HG02981 (cell line): Measurements from ENCODE around the gene C5orf34.
"Not testable (repeated sequence)": the region's sequence is repeated elsewhere in the genome, so short reads cannot be mapped to it uniquely, and the experiment has no call there.

ENCODE experiments used
- ATAC-seq: cut with Tn5 transposase; IDR thresholded peaks from one replicate; pipeline ENCODE4 v1.9.1; 2021; ENCODE audit warnings: mild to moderate bottlenecking, moderate library complexity; ENCODE audit not compliant: unreplicated experiment

C5orf34 gene

DNA sequence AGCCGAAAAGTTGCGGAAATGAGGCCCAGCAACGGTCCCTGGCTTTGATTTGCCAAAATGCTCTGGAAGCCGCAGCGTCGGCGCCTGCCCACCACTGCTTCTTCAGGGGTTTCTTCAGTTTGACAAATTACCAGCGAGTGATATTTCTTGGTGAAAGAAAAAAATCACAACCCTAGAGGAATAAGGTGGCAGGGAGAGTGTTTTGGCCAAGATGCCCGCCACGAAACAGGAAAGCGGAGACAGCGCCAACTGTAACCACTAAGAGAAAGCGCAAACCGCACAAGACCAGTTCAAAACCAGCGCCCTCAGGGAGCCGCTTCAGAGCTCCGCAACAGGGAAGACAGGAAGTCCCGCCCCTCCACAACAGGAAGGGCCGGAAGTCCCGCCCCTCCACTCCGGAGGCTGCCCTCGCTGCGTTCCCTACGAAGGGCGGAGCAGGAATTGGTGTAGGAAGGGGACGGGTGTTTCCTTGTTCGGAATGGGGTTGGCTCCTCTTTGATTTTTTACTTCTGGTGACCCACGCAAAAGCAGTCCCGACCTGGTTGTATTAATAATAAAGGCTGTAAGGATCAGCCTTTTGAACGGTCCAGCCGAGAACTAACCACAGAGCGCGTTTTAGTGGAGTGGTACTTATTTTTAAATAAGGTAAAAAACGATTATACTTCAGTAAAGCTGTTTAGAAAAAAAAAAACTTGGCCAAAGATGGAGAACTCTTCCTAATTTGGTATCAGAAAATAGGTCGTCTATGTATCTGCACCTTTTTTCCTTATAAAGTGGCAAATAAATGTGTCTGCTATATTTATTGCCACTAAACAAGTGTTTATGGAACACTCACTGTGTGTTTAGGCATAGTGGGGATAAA is at the start of gene C5orf34:
TSS of gene C5orf34 (minus strand) at position 333 of the 862 bp plus-strand sequence. CDS start 5,809 bp downstream, outside the sequence.
- peak; percentile 97 for ATAC-seq

DNA sequence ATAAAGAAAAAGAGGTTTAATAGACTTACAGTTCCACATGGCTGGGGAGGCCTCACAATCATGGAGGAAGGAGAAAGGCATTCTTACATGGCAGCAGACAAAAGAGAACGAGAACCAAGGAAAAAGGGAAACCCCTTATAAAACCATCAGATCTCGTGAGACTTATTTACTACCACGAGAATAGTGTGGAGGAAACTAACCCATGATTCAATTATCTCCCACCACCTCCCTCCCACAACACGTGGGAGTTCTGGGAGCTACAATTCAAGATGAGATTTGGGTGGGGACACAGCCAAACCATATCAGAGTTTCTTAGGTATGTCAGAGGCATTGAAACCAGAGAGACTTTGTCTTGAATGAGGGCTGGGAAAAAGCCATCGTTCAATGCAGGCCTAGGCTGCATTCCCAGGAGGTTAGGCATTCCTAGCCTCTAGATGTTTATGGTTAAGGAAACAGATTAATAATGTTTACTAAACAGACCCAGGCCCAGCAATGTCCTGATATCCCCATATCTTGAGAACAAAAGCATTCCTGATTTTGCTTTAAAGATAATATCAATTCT is 49.4 kb upstream of the C5orf34 start:
- no peak for ATAC-seq

DNA sequence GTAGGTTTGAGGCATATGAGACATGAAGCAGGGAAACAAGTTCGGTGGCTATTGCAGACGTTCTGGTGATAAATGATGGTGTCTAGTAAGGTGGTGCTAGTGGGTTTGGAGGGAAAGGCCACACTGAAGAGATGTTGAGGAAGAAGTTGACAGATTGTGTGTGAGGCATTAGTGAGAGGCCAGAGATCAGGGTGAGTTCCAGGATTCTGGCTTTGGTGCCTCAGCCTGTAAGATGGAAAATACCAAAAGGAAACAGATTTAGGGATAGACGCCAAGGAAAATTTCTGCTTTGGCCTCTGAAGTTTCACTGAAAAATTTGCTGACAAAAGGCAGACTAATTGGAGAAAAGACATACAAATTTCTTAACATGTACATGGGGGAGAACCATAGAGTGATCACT is 48.4 kb upstream of the C5orf34 start:
- ATAC-seq, result no peak

DNA sequence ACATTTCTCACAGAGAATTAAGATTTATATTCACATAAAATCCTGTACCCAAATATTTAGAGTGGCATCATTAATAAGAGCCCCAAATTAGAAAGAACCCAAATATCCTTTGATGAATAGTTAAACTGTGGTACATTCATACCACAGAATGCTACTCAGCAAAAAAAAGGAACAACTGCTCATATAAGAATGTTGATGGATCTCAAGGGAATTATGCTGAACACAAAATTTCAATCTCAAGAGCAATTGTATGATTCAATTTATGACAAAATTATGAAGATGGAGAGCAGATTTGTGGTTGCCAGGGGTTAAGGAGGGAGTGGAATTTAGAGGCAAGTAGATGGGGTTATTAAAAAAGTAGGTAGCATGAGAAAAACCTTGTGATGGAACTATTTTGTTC is 46.4 kb upstream of the C5orf34 start:
- no peak for ATAC-seq

DNA sequence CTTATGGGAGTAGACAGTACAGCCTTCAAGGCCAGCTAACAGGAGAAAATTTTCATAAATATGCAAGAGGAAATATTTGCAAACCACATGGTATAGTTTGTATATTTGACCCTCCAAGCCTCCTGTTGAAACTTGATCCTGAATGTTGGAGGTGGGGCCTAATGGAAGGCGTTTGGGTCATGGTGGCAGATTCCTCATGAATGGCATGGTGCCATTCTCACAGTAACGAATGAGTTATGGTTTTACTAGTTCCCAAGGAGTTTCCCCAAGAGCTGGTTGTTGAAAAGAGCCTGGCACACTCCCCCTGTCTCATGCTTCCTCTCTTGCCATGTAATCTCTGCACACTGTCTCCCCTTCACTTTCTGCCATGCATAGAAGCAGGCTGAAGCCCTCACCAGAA is 45.2 kb upstream of the C5orf34 start:
- ATAC-seq, result no peak

DNA sequence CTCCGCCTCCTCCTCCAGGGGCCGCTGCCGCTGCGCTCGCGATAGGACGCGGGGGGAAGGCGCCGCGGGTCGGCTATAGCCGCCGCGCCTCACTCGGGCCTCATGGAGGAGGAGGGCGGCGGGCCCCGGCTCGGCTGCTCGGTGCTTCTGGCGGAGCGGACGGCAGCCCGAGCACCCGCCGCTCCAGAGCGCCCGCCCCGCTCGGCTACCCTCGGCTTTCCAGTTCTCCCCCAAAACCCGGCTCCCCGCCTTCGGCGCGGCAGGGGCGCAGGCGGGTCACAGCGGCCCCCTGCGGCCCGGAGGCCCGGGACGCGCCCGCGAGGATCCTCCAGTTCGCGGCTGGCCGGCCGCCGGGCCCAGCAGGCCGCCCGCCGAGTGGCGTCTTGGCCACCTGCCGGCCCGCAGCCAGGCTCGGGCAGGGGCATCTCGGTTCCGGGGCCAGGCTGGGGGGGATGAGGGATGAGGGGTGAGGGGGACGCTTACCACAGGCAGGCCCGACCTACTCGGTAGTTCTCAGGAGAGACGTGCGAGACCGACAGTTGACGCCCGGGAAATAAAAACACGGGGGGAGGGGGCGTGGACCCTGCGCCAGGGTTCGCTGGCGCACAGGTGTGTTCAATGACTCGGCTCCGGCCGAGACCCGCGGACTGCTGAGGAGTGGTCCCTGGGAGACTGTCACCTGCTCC is 42.1 kb upstream of the C5orf34 start, which contains the start of gene PAIP1:
TSS of gene PAIP1 (minus strand) at position 221 of the 686 bp plus-strand sequence. CDS start 231 bp downstream, outside the sequence.
- peak; percentile 70 for ATAC-seq

DNA sequence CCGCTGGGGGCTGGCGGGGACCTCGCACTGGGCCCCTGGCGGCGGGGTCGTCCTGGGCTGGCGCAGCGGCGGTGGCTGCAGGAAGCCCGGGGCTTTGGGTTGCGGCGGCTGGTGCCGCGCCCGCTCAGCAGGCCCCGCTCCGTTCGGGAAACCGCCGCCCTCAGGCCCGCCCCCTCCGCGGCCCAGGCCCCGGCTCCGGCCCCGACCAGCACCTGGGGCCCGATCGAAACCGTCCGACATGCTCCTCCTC is 41.6 kb upstream of the C5orf34 start:
- peak; percentile 90 for ATAC-seq

- ATAC-seq, result peak; percentile 14
These were observed 41.1 kb upstream of the C5orf34 start for GRCh38 chr5:43555895-43556606.

DNA sequence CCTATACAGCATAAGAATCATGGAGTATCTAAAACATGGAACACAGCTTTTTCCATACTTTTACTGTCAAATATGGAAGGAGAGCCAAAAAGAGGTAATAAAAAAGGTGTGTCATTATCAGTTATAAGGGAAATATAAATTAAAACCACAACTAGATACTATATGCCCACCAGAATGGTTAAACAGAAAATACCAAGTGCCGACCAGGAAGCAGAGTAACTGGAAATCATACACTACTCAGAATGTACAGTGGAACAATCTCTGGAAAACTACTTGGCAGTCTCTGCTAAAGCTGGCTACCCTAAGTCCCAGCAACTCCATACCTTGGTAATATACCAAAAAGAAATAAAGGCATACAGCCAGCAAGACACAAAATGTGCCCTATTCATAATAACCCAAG is 39.5 kb upstream of the C5orf34 start:
- no peak for ATAC-seq

- ATAC-seq, result no peak
These were observed 38.4 kb upstream of the C5orf34 start for GRCh38 chr5:43553381-43553780.

DNA sequence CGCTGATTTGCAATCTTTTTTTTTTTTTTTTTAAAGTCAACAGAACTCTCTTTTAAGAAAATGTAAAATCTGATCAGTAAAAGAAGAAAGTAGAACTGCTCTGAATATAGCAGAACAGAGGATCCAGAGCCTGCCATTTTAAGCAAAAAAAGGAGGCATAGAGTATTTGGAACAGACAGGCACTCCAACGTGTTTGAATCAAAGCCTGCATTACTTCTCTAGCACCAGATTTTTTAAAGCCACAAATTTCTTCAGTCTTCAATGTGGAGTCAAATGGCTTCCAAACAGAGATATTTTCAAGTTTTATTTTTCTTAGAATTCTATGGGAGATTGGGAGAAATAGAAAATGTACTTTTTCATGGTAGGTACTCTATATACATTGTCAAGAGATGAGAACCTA is 36.8 kb upstream of the C5orf34 start:
- ATAC-seq, result no peak

- ATAC-seq, result not testable (repeated sequence)
These were observed 34.3 kb upstream of the C5orf34 start for GRCh38 chr5:43549272-43549671.

GRCh38 chr5:43548358-43548757 is 33.4 kb upstream of the C5orf34 start:
- no peak for ATAC-seq

GRCh38 chr5:43547532-43547931 is 32.6 kb upstream of the C5orf34 start:
- ATAC-seq, result no peak

- ATAC-seq, result no peak
These were observed 28.5 kb upstream of the C5orf34 start for GRCh38 chr5:43543434-43543833.

- ATAC-seq, result no peak
These were observed 25.8 kb upstream of the C5orf34 start for GRCh38 chr5:43540746-43541145.

DNA sequence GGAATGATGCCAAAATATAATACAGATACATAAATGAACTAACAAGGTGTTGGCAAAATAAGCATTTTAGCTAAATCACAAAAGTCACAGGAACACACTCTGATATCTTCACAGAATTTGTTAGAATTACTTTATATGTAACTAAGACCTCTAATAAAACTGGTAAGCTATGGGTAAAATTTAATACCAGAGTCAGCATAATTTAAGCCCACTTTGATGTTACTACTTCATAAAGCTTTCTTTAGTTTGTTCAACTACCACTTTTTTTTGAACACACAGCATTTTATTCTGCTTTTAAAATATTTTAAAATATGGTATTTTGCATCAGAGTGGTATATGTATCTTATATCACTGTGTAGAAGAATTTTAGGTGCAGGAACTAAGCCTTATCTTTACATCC is 22.0 kb upstream of the C5orf34 start:
- ATAC-seq, result no peak

DNA sequence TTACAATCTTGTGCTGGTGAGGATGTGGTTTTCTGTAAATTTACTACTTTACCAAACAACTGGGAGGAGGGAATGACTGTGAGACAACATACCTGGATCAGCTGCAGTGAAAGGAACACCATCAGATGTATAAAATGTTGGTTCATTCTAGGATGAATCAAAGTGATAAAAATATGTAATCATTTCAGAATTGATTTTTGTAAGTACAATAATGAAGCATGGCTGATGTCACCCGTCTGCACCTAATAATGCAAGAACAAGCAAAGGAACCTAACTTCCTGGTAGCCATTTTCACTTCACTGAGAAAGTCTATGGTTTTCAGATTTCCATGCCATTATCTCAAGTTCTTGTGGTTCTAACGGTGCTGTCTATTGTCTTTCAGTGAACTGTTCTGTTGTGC is 18.7 kb upstream of the C5orf34 start:
- ATAC-seq, result no peak

DNA sequence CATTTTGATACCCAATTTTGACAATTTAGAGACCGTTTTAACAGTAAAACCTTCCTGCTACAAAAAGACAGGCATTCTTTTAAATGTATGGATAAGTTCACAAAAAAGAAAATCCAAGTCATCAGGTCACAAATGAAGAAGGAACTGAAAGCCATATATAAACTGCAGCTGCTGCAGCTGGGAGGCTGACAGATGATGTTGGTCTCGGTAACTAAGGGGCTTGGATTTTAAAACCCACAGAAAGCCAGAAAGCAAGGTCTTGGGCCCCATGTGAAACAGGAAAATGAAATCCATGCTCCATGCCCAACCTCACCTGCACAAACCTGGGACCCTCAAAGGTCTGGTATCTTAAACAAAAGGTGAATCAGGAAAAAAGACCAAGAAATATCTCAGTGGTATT is 15.7 kb upstream of the C5orf34 start:
- ATAC-seq, result peak; percentile 67

- ATAC-seq, result no peak
These were observed 8.7 kb upstream of the C5orf34 start for GRCh38 chr5:43523662-43524072.

GRCh38 chr5:43520615-43521014 is 5.7 kb upstream of the C5orf34 start:
- no peak for ATAC-seq
